GM12874 (cell line): Measurements from ENCODE around the gene NANOS2.

Experiments used
- TF ChIP-seq, protein P1 (sequence below): IDR thresholded peaks from 2 replicates; pipeline ENCODE4 v1.5.1; 2011; ENCODE audit warnings: low read depth, mild to moderate bottlenecking, control low read depth, low read length, moderate library complexity; ENCODE audit not compliant: insufficient read depth

NANOS2 gene

DNA sequence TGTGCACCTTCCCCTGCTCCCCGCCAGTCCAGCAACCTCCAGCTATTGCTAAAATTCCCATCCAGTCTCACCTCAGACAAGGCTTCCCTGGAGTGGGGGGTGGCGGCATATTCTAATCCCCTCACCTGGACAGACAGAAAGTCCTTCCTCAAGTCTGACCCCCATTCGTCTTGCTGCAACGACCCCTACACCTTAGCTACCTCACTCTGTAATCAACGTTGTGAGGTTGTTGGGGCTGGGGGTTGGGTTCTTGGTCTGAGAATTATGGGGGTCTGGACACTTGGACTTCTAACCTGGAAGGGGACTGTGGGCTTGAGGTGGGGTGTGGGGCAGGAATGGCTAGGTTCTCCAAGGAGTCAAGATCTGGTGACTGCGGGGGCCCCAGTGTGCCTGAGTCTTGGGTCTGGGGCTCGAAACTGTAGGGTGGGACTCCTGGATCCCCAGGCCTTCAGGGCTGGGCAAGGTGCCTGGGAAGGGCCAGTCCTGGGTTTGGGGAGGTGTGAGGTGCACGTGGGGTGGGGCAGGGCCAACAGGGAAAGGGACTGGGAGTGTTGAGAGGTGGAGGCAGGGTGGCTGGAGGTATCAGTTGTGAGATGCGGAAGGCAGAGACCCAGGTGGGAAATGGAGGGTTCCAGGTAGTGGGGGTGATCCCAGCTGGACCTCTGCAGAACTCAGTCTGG is 49.2 kb downstream of the NANOS2 start:
- TF ChIP-seq, protein P1, sequence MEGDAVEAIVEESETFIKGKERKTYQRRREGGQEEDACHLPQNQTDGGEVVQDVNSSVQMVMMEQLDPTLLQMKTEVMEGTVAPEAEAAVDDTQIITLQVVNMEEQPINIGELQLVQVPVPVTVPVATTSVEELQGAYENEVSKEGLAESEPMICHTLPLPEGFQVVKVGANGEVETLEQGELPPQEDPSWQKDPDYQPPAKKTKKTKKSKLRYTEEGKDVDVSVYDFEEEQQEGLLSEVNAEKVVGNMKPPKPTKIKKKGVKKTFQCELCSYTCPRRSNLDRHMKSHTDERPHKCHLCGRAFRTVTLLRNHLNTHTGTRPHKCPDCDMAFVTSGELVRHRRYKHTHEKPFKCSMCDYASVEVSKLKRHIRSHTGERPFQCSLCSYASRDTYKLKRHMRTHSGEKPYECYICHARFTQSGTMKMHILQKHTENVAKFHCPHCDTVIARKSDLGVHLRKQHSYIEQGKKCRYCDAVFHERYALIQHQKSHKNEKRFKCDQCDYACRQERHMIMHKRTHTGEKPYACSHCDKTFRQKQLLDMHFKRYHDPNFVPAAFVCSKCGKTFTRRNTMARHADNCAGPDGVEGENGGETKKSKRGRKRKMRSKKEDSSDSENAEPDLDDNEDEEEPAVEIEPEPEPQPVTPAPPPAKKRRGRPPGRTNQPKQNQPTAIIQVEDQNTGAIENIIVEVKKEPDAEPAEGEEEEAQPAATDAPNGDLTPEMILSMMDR, result no peak

DNA sequence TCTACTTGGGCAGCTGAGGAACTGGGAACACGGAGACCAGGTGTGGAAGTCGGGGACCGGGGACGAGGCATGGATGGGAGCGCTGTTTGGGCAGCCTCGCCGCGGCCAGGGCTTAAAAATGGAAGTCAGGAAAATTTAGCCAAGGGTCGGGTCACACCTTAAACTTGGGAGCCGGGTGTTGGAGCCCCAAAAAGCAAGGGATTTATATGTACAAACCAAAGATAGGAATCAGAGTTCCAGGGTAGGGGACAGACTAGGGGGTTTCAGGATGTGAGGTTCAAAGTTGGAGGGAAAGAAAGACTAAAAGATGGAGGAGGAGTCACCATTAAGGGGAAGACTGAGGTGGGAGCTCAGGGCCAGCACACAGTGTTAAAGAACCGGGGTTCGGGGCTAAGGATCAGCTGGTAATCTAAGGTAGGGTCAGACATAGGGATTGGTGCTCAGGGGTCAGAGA is 49.9 kb downstream of the NANOS2 start:
- TF ChIP-seq, protein P1, result no peak

DNA sequence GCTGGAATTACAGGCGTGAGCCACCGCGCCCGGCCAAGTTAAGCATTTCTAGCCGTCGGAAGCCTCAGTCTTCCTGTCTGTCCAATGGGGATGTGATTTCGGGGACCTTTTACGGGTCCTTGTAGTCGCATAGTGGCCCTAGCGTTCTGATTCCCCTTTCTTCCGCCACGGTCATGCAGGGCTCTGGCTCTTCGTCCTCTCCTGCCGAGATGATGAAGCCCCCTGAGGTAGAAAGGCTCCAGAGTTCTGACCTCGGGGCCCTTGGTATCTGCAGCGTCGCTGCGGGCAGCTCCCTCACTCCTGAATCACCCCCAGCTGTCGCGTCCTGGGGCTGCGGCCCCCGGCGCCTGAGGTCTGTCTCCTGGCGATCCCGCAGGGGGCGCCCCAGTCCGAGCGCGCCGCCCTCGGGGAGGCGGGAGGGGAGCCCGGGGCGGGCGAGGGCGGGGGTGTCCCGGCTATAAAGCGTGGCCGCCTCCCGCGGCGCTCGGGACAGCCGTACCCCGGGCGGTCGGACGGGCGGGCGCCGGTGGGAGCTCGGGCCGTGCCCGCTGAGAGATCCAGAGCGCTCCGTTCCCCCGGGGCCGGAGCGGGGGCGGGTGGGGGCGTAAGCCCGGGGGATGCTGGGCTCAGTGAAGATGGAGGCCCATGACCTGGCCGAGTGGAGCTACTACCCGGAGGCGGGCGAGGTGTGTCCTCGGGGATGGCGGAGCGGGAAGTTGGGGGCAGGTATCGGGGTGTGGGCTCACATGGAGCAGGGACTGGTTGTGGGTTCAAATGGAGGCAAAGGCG is 50.5 kb downstream of the NANOS2 start, which contains the start of gene FOXA3:
FOXA3 (plus strand) TSS at position 487 of the 789 bp plus-strand sequence; CDS start at position 618, 131 bp downstream.
- TF ChIP-seq, protein P1, result peak; percentile 83

DNA sequence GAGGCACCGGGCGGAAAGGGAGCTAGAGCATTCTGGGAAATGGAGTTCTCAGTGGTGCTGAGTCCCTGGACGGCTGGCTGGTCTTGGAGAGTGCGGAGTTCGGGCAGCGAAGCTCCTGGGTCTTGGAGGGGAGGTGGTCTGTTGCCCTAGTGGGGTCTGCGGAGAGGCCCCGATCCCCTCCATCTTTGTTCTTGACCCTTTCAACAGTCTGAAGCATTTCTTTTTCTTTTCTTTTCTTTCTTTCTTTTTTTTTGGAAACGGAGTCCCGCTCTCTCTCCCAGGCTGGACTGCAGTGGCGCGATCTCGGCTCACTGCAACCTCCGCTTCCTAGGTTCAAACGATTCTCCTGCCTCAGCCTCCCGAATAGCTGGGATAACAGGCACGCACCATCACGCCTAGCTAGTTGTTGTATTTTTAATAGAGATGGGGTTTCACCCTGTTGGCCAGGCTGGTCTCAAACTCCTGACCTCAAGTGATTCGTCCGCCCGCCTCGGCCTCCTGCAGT is 51.2 kb downstream of the NANOS2 start:
- TF ChIP-seq, protein P1, result no peak
